ENCODE results near the gene YDJC. TPM values are rescaled to one million over a fixed set of nuclear protein-coding genes. Genes with fewer than 3 reads are reported as not detected.
"Not testable (repeated sequence)": the region's sequence is repeated elsewhere in the genome, so short reads cannot be mapped to it uniquely, and the experiment has no call there.

Gene YDJC
- total and polyA plus RNA-seq, 2 donors (not counting 1 experiment from before 2014, with no cell fraction given), result 4.7 to 10.4 TPM

DNA sequence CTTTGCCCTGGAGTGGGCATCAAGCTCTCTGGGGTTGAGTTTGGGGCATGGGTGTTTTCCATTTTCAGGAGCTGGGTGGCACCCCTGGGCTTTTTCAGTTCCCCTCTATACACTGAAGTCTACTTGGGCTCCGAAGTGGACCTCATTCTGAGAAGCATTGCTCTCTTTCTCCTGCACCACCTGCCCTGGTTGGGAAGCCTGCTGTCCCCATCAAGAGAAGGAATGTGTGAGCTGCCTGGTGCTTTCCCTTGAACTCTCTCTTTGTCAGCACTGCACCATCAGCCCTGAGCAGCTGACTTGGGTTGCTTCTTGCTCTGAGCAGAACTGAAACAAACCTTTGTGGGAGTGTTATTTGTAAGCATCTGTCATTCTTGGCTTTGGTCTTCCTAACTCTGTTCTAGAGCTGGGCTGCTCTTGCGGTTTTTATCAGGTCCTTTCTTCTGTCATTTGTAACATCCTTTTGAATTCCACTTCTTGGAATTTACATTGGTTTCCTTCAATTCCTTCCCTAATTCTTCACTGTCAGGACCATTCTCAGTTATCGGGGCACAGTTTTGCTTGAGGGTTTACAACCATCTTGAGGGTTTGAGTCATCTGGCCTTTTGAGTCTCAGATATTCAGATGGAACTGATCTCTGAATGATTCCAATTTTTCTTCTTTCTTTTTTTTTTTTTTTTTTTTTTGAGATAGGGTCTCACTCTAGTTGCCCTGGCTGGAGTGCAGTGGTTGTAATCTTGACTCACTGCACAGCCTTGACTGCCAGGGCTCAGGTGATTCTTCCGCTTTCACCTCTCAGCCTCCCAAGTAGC is 41.8 kb downstream of the YDJC start:
- H3K4me1 ChIP-seq (ENCODE audit: control insufficient read depth, extremely low read depth, insufficient read depth, low read length), result no peaks in the 10 kb centered on the region
- H3K9me3 ChIP-seq (ENCODE audit: control insufficient read depth, insufficient read depth, low read depth, low read length), result no peaks in the 10 kb centered on the region
- H4K20me1 ChIP-seq (ENCODE audit: control insufficient read depth, extremely low read depth, insufficient read depth, low read length), result peaks cover 1% of the 10 kb centered on the region
- peak; percentile 16 to 78 for DNase-seq (ENCODE audit: low read depth in 2 of 2)
- no peak overlapping the region for H3K27ac ChIP-seq (ENCODE audit: insufficient read depth, low read length)
- no peak overlapping the region for H3K9ac ChIP-seq (ENCODE audit: insufficient read depth, low read length)
- peak overlapping the region in 1 of 4 experiments; percentile 5 for H3K4me3 ChIP-seq (replicated peaks in 1 of 4; ENCODE audit: control extremely low read depth in 1 of 4, insufficient read depth in 1 of 4, low read depth in 3 of 4, low read length in 4 of 4)
- peaks cover under 1% of the 10 kb centered on the region for H3K36me3 ChIP-seq (ENCODE audit: control insufficient read depth, insufficient read depth, low read length)
- peaks cover 90% of the 10 kb centered on the region for H3K79me2 ChIP-seq (ENCODE audit: control insufficient read depth, insufficient read depth, low read length)
- TF ChIP-seq, protein P1, sequence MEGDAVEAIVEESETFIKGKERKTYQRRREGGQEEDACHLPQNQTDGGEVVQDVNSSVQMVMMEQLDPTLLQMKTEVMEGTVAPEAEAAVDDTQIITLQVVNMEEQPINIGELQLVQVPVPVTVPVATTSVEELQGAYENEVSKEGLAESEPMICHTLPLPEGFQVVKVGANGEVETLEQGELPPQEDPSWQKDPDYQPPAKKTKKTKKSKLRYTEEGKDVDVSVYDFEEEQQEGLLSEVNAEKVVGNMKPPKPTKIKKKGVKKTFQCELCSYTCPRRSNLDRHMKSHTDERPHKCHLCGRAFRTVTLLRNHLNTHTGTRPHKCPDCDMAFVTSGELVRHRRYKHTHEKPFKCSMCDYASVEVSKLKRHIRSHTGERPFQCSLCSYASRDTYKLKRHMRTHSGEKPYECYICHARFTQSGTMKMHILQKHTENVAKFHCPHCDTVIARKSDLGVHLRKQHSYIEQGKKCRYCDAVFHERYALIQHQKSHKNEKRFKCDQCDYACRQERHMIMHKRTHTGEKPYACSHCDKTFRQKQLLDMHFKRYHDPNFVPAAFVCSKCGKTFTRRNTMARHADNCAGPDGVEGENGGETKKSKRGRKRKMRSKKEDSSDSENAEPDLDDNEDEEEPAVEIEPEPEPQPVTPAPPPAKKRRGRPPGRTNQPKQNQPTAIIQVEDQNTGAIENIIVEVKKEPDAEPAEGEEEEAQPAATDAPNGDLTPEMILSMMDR (conservative IDR thresholded peaks at IDR 0.05 in 1 of 2, IDR thresholded peaks at IDR 0.05 in 1 of 2; ENCODE audit: low read depth in 1 of 2, low read length in 2 of 2), result no peak
- TF ChIP-seq EZH2 (IDR thresholded peaks at IDR 0.05; ENCODE audit: low read length, missing control alignments), result no peak
- H3K4me2 ChIP-seq (ENCODE audit: extremely low read depth, insufficient read depth, low read length), result no peak overlapping the region
- H2AFZ ChIP-seq (ENCODE audit: low read length), result no peak overlapping the region
- no peaks in the 10 kb centered on the region for H3K27me3 ChIP-seq (ENCODE audit: control insufficient read depth, insufficient read depth, low read length)

DNA sequence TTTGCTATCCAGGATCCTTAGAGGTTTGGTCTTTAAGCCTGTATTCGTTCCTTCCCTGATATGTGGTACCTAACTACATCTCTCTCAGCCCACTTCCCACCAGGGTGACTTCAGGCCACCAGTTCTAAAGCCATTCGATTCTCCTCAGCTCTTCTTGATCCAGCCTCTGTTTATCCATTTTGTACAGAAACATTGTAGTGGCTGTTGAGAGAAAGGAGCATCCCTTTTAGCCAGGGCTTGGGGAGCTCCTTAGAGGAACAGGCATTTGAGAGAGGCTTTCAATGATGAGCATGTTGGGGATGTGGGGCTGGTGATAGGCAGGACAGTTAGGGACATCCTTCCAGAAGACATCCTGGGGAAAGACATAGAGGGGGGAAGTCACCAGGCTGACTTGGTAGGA is 44.4 kb downstream of the YDJC start:
- TF ChIP-seq, protein P1 (conservative IDR thresholded peaks at IDR 0.05 in 1 of 2, IDR thresholded peaks at IDR 0.05 in 1 of 2; ENCODE audit: low read depth in 1 of 2, low read length in 2 of 2), result no peak
- TF ChIP-seq EZH2 (IDR thresholded peaks at IDR 0.05; ENCODE audit: low read length, missing control alignments), result no peak
- H3K4me1 ChIP-seq (ENCODE audit: control insufficient read depth, extremely low read depth, insufficient read depth, low read length), result no peaks in the 10 kb centered on the region
- no peak overlapping the region for H3K27ac ChIP-seq (ENCODE audit: insufficient read depth, low read length)
- no peak overlapping the region for H3K4me2 ChIP-seq (ENCODE audit: extremely low read depth, insufficient read depth, low read length)
- peaks cover under 1% of the 10 kb centered on the region for H4K20me1 ChIP-seq (ENCODE audit: control insufficient read depth, extremely low read depth, insufficient read depth, low read length)
- DNase-seq (ENCODE audit: low read depth in 2 of 2), result no peak
- H3K36me3 ChIP-seq (ENCODE audit: control insufficient read depth, insufficient read depth, low read length), result no peaks in the 10 kb centered on the region
- no peak overlapping the region for H3K4me3 ChIP-seq (replicated peaks in 1 of 4; ENCODE audit: control extremely low read depth in 1 of 4, insufficient read depth in 1 of 4, low read depth in 3 of 4, low read length in 4 of 4)
- peaks cover 91% of the 10 kb centered on the region for H3K79me2 ChIP-seq (ENCODE audit: control insufficient read depth, insufficient read depth, low read length)
- no peak overlapping the region for H3K9ac ChIP-seq (ENCODE audit: insufficient read depth, low read length)
- H3K27me3 ChIP-seq (ENCODE audit: control insufficient read depth, insufficient read depth, low read length), result no peaks in the 10 kb centered on the region
- H3K9me3 ChIP-seq (ENCODE audit: control insufficient read depth, insufficient read depth, low read depth, low read length), result no peaks in the 10 kb centered on the region
- H2AFZ ChIP-seq (ENCODE audit: low read length), result no peak overlapping the region

DNA sequence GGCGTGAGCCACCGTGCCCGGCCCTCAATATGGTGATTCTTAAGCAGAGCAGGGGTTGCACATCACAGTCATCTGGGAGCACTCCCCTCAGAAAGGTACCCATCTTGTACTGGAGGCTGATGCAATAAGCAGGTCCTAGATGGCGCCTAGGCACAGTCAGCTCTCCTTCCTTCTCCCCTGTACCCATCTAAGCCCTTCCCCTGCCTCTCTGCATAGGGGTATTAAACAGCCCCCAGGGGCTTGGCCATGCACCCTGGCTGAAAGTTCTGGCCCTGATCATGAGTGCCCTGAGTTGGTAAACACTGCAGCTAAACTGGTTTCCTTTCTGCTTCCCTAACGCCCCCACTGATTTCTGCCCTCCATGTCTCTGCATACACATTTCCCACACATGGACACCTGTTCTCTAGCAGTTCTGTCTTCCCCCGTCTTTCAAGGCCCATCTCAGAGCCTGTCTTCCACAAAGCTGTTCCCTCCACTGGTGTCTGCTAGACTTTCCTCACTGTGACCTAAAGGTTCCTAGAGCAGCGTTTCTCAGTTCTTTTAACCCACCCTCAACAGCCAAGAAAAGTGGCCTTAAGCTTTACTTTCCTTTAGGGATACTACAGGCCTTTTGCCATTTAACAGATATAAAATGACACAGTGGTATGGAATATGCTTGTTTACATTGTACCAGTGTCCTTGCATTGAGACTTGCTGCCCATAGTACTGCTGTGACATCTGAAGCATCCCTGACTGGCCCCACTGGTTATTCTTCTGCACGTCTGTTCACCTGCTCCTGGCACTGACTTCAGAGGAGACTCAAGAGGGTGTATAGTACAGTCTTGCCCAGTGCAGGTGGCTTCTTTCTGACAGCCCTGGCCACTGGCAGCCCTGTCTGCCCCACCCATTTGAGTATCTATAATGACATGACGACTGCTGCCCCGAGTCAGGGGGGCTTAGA is 46.8 kb downstream of the YDJC start:
- Histone ChIP-seq H3K36me3 (ENCODE audit: control insufficient read depth, insufficient read depth, low read length) (peaks cover 3% of the 10 kb centered on the region), H3K9me3 (ENCODE audit: control insufficient read depth, insufficient read depth, low read depth, low read length) (no peaks in the 10 kb centered on the region), H3K4me2 (ENCODE audit: extremely low read depth, insufficient read depth, low read length) (no peak overlapping the region), H3K27me3 (ENCODE audit: control insufficient read depth, insufficient read depth, low read length) (no peaks in the 10 kb centered on the region), H2AFZ (ENCODE audit: low read length) (no peak overlapping the region), H3K9ac (ENCODE audit: insufficient read depth, low read length) (no peak overlapping the region), H3K4me1 (ENCODE audit: control insufficient read depth, extremely low read depth, insufficient read depth, low read length) (peaks cover 2% of the 10 kb centered on the region), H3K79me2 (ENCODE audit: control insufficient read depth, insufficient read depth, low read length) (peaks cover 93% of the 10 kb centered on the region), H3K27ac (ENCODE audit: insufficient read depth, low read length) (no peak overlapping the region), H4K20me1 (ENCODE audit: control insufficient read depth, extremely low read depth, insufficient read depth, low read length) (peaks cover 5% of the 10 kb centered on the region), H3K4me3 (replicated peaks in 1 of 4; ENCODE audit: control extremely low read depth in 1 of 4, insufficient read depth in 1 of 4, low read depth in 3 of 4, low read length in 4 of 4) (no peak overlapping the region)
- TF ChIP-seq EZH2 (IDR thresholded peaks at IDR 0.05; ENCODE audit: low read length, missing control alignments), result no peak
- TF ChIP-seq, protein P1 (conservative IDR thresholded peaks at IDR 0.05 in 1 of 2, IDR thresholded peaks at IDR 0.05 in 1 of 2; ENCODE audit: low read depth in 1 of 2, low read length in 2 of 2), result no peak
- no peak for DNase-seq (ENCODE audit: low read depth in 2 of 2)

DNA sequence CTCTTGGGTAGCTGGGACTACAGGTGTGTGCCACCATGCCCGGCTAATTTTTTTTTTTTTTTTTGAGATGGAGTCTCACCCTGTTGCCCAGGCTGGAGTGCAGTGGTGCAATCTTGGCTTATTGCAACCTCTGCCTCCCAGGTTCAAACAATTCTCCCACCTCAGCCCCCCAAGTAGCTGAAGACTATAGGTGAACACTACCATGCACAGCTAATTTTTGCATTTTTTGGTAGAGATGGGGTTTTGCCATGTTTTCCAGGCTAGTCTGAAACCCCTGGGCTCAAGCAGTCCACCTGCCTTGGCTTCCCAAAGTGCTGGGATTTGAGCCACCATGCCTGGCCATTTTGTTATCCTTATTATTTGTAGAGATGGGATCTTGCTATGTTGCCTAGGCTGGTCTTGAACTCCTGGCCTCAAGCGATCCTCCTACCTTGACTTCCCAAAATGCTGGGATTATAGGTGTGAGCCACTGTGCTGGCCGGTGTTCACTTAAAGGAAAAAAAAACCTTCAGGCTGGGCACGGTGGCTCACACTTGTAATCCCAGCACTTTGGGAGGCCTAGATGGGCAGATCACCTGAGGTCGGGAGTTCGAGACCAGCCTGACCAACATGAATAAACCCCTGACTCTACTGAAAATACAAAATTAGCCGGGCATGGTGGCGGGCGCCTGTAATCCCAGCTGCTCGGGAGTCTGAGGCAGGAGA is 48.7 kb downstream of the YDJC start:
- not testable (repeated sequence) for H3K4me2 ChIP-seq (ENCODE audit: extremely low read depth, insufficient read depth, low read length); H3K27me3 ChIP-seq (ENCODE audit: control insufficient read depth, insufficient read depth, low read length); H2AFZ ChIP-seq (ENCODE audit: low read length); H3K4me1 ChIP-seq (ENCODE audit: control insufficient read depth, extremely low read depth, insufficient read depth, low read length); H3K4me3 ChIP-seq (replicated peaks in 1 of 4; ENCODE audit: control extremely low read depth in 1 of 4, insufficient read depth in 1 of 4, low read depth in 3 of 4, low read length in 4 of 4); H4K20me1 ChIP-seq (ENCODE audit: control insufficient read depth, extremely low read depth, insufficient read depth, low read length); H3K36me3 ChIP-seq (ENCODE audit: control insufficient read depth, insufficient read depth, low read length); DNase-seq (ENCODE audit: low read depth in 2 of 2); H3K9me3 ChIP-seq (ENCODE audit: control insufficient read depth, insufficient read depth, low read depth, low read length); H3K27ac ChIP-seq (ENCODE audit: insufficient read depth, low read length); H3K9ac ChIP-seq (ENCODE audit: insufficient read depth, low read length)
- H3K79me2 ChIP-seq (ENCODE audit: control insufficient read depth, insufficient read depth, low read length), result peaks cover 91% of the 10 kb centered on the region

All from fibroblast of lung (primary cell).